Activated CD8-positive, alpha-beta T cell treated with anti-CD3 and anti-CD28 coated beads for 36 hours (primary cell): ENCODE measurements around the gene SNPH. TPM values are rescaled to one million over a fixed set of nuclear protein-coding genes. Genes with fewer than 3 reads are reported as not detected.
A peak's percentile ranks its signal among the peaks of the same experiment; 100 is the strongest.

ENCODE experiments used
- ATAC-seq: fragments of 200-7000 bp; cut with Tn5 transposase; one replicate; pipeline ENCODE4 v1.10.0; 2021; ENCODE audit warnings: mild to moderate bottlenecking, moderate library complexity
- CTCF ChIA-PET: fragments of 350-600 bp; sonication (Branson Sonifier 250); formaldehyde crosslinking; loops from one replicate; lab custom pipeline; 2021; ENCODE audit warnings: antibody characterized with exemption; lab: Charles Lee
- POLR2A ChIA-PET: fragments of 350-600 bp; sonication (Branson Sonifier 250); formaldehyde crosslinking; loops from one replicate; lab custom pipeline; 2021; ENCODE audit warnings: antibody characterized with exemption; lab: Charles Lee
- DNase-seq: peaks from one replicate; pipeline ENCODE4 v3.0.0-alpha.2; 2020
- H3K27ac Mint-ChIP-seq: one replicate; pipeline ENCODE4 v1.8.0; 2021; ENCODE audit warnings: mild to moderate bottlenecking, mixed read lengths
- H3K27me3 Mint-ChIP-seq: one replicate; pipeline ENCODE4 v1.8.0; 2021; ENCODE audit warnings: mixed read lengths
- H3K36me3 Mint-ChIP-seq: one replicate; pipeline ENCODE4 v1.8.0; 2021; ENCODE audit warnings: low read depth, mixed read lengths
- H3K4me1 Mint-ChIP-seq: one replicate; pipeline ENCODE4 v1.8.0; 2021; ENCODE audit warnings: low read depth, mixed read lengths
- H3K4me3 Mint-ChIP-seq: one replicate; pipeline ENCODE4 v1.8.0; 2021; ENCODE audit warnings: mild to moderate bottlenecking, moderate library complexity, mixed read lengths
- H3K9me3 Mint-ChIP-seq: one replicate; pipeline ENCODE4 v1.8.0; 2021; ENCODE audit warnings: mixed read lengths
- CTCF ChIP-seq: fragments of 200-600 bp; IDR thresholded peaks from one replicate; pipeline ENCODE4 v1.8.0; 2022; ENCODE audit warnings: antibody characterized with exemption, mild to moderate bottlenecking
- intact Hi-C: fragments of 100-400 bp; cut with micrococcal nuclease; formaldehyde crosslinking; loops from one replicate; pipeline ENCODE4 v1.10.0; 2022
- total RNA-seq, 2 experiments: library from RNA; stranded (reverse); gene quantifications; one replicate each; pipeline ENCODE4 v1.2.3, GENCODE V29; 2021

SNPH gene
- total RNA-seq, 2 experiments from 2014 or later: 3.7 to 4.1 TPM

- Mint-ChIP-seq H3K9me3 (no peaks in the 10 kb centered on the region), H3K4me3 (peak overlapping the region; percentile 59), H3K36me3 (peaks cover 6% of the 10 kb centered on the region), H3K4me1 (peaks cover 25% of the 10 kb centered on the region), H3K27me3 (no peaks in the 10 kb centered on the region), H3K27ac (peak overlapping the region; percentile 85)
- CTCF ChIA-PET: interaction anchor here (0.7 to 3.1 kb wide), 11 partner anchors 13 to 204 kb away, joined by 3 to 13 read pairs (median 5); partner anchors contain the start of gene NSFL1C
- no peak for TF ChIP-seq CTCF
- POLR2A ChIA-PET: interaction anchor here (0.5 to 1.8 kb wide), 6 partner anchors 9 to 906 kb away, joined by 3 to 12 read pairs (median 4); no protein-coding TSS in a partner anchor
- ATAC-seq (no peak), DNase-seq (no peak)
- intact Hi-C loops: no loop called here
Observed at GRCh38 chr20:1300083-1300840, 34.2 kb downstream of the SNPH start.

GRCh38 chr20:1301031-1301529, 35.0 kb downstream of the SNPH start:
- ChIA-PET POLR2A (interaction anchor here (0.5 to 1.8 kb wide), 7 partner anchors 10 to 905 kb away, joined by 3 to 12 read pairs (median 4); no protein-coding TSS in a partner anchor), CTCF (interaction anchor here (0.7 to 3.1 kb wide), 10 partner anchors 10 to 202 kb away, joined by 3 to 13 read pairs (median 6); partner anchors contain the start of gene NSFL1C)
- ATAC-seq: peak; percentile 90
- Mint-ChIP-seq H3K27me3 (no peaks in the 10 kb centered on the region), H3K4me1 (peaks cover 25% of the 10 kb centered on the region), H3K36me3 (peaks cover 6% of the 10 kb centered on the region), H3K9me3 (no peaks in the 10 kb centered on the region), H3K4me3 (peak overlapping the region; percentile 59), H3K27ac (peak overlapping the region; percentile 85)
- intact Hi-C loops: no loop called here
- TF ChIP-seq CTCF: no peak
- peak; percentile 84 for DNase-seq

- ATAC-seq (peak; percentile 36), DNase-seq (peak; percentile 47)
- Mint-ChIP-seq H3K4me1 (peaks cover 25% of the 10 kb centered on the region), H3K9me3 (no peaks in the 10 kb centered on the region), H3K4me3 (no peak overlapping the region), H3K27me3 (no peaks in the 10 kb centered on the region), H3K27ac (no peak overlapping the region), H3K36me3 (peaks cover 6% of the 10 kb centered on the region)
- CTCF ChIA-PET: no interaction called here
- TF ChIP-seq CTCF: no peak
- POLR2A ChIA-PET: interaction anchor here (1.3 kb wide), 1 partner anchor 10 kb away, joined by 3 read pairs; no protein-coding TSS in a partner anchor
- intact Hi-C loops: no loop called here
Observed at GRCh38 chr20:1302685-1303541, 36.8 kb downstream of the SNPH start.

GRCh38 chr20:1304710-1305515, 38.8 kb downstream of the SNPH start:
- intact Hi-C loops: no loop called here
- no peak for DNase-seq
- peaks cover 2% of the 10 kb centered on the region for H3K36me3 Mint-ChIP-seq
- no peak for ATAC-seq
- TF ChIP-seq CTCF: no peak
- ChIA-PET POLR2A (interaction anchor here (1.2 kb wide), 1 partner anchor 17 kb away, joined by 3 read pairs; no protein-coding TSS in a partner anchor), CTCF (interaction anchor here (1.0 to 2.4 kb wide), 3 partner anchors 8 to 199 kb away, joined by 3 to 10 read pairs (median 5); no protein-coding TSS in a partner anchor)
- peak overlapping the region; percentile 25 for H3K27ac Mint-ChIP-seq
- no peak overlapping the region for H3K4me3 Mint-ChIP-seq
- H3K4me1 Mint-ChIP-seq: peaks cover 15% of the 10 kb centered on the region
- no peaks in the 10 kb centered on the region for H3K27me3 Mint-ChIP-seq
- no peaks in the 10 kb centered on the region for H3K9me3 Mint-ChIP-seq
